ENCODE measurements around the gene MAEL. TPM values are rescaled to one million over a fixed set of nuclear protein-coding genes. Genes with fewer than 3 reads are reported as not detected.
"Not testable (repeated sequence)": the region's sequence is repeated elsewhere in the genome, so short reads cannot be mapped to it uniquely, and the experiment has no call there.

MAEL gene
- total RNA-seq, 1 donor from 2014 or later, result not detected

- no peak for DNase-seq
These were observed 10.3 kb upstream of the MAEL start for GRCh38 chr1:166978821-166979220.

- no peak for DNase-seq
These were observed 8.7 kb upstream of the MAEL start for GRCh38 chr1:166980383-166980782.

GRCh38 chr1:166980818-166981217 lies 8.3 kb upstream of the MAEL start:
- no peak for DNase-seq

GRCh38 chr1:166981589-166981988 lies 7.5 kb upstream of the MAEL start:
- DNase-seq, result no peak

- DNase-seq, result no peak
These were observed 10.0 kb downstream of the MAEL start for GRCh38 chr1:166999075-166999474.

- no peak for DNase-seq
These were observed 10.5 kb downstream of the MAEL start for GRCh38 chr1:166999500-167000055.

GRCh38 chr1:167000546-167000945 lies 11.5 kb downstream of the MAEL start:
- no peak for DNase-seq

- no peak for DNase-seq
These were observed 13.3 kb downstream of the MAEL start for GRCh38 chr1:167002354-167002753.

- DNase-seq, result no peak
These were observed 14.6 kb downstream of the MAEL start for GRCh38 chr1:167003711-167004110.

- DNase-seq, result no peak
These were observed 22.6 kb downstream of the MAEL start for GRCh38 chr1:167011560-167012191.

GRCh38 chr1:167012570-167012969 lies 23.5 kb downstream of the MAEL start:
- DNase-seq, result no peak

GRCh38 chr1:167013108-167013929 lies 24.2 kb downstream of the MAEL start:
- DNase-seq, result no peak

- DNase-seq, result no peak
These were observed 27.1 kb downstream of the MAEL start for GRCh38 chr1:167016100-167016750.

GRCh38 chr1:167022384-167022783 lies 33.3 kb downstream of the MAEL start:
- DNase-seq, result no peak

GRCh38 chr1:167029553-167029952 lies 40.5 kb downstream of the MAEL start:
- DNase-seq, result not testable (repeated sequence)

GRCh38 chr1:167033646-167034045 lies 44.6 kb downstream of the MAEL start:
- DNase-seq, result no peak

GRCh38 chr1:167043752-167044488 lies 54.8 kb downstream of the MAEL start:
- DNase-seq, result peak; percentile 26

- no peak for DNase-seq
These were observed 62.8 kb downstream of the MAEL start for GRCh38 chr1:167051907-167052306.

- DNase-seq, result peak; percentile 27
These were observed 63.3 kb downstream of the MAEL start for GRCh38 chr1:167052389-167052788.

- no peak for DNase-seq
These were observed 65.5 kb downstream of the MAEL start for GRCh38 chr1:167054531-167054930.

GRCh38 chr1:167054946-167055630 lies 66.0 kb downstream of the MAEL start:
- no peak for DNase-seq
